CD4-positive, CD25-positive, alpha-beta regulatory T cell (primary cell): ENCODE measurements around the gene C16orf87. TPM values are rescaled to one million over a fixed set of nuclear protein-coding genes. Genes with fewer than 3 reads are reported as not detected.

Experiments used
- ATAC-seq, 2 donors: fragments of 150-1000 bp; cut with Tn5 transposase; one replicate each; pipeline ENCODE4 v1.10.0; 2021; ENCODE audit warnings: low read depth in 2 of 2, moderate number of reproducible peaks in 2 of 2, moderate library complexity in 1 of 2
- DNase-seq, 3 donors: peaks; one replicate each; pipeline versions ENCODE4 v3.0.0 to v3.0.0-alpha.2; 2012 to 2022; ENCODE audit warnings: mixed read lengths in 1 of 3
- H3K27ac ChIP-seq: one replicate; pipeline ENCODE4 v1.7.0; 2013; ENCODE audit warnings: mild to moderate bottlenecking, low read length; ENCODE audit not compliant: insufficient read depth, poor library complexity, severe bottlenecking
- H3K27me3 ChIP-seq: one replicate; pipeline ENCODE4 v1.7.0; 2013; ENCODE audit warnings: low read length; ENCODE audit not compliant: control insufficient read depth, insufficient read depth
- H3K36me3 ChIP-seq: one replicate; pipeline ENCODE4 v1.7.0; 2013; ENCODE audit warnings: mild to moderate bottlenecking, low read length, moderate library complexity; ENCODE audit not compliant: control insufficient read depth, insufficient read depth
- H3K4me1 ChIP-seq: 2 replicates; pipeline ENCODE4 v1.7.0; 2013; ENCODE audit warnings: mild to moderate bottlenecking, low read length; ENCODE audit not compliant: insufficient read depth, control insufficient read depth, poor library complexity, severe bottlenecking
- H3K4me3 ChIP-seq: one replicate; pipeline ENCODE4 v1.7.0; 2013; ENCODE audit warnings: low read depth, mild to moderate bottlenecking, low read length, moderate library complexity
- H3K9me3 ChIP-seq, 2 experiments: 1 replicate in 1 of 2; 2 replicates in 1 of 2; pipeline ENCODE4 v1.7.0; 2013; ENCODE audit warnings: low read length in 2 of 2, mild to moderate bottlenecking in 1 of 2, moderate library complexity in 1 of 2; ENCODE audit not compliant: control insufficient read depth in 2 of 2
- H3K27ac Mint-ChIP-seq, 3 donors: one replicate each; pipeline ENCODE4 v1.8.0; 2020 to 2022; ENCODE audit warnings: mild to moderate bottlenecking in 3 of 3, mixed read lengths in 3 of 3, moderate library complexity in 2 of 3
- H3K27me3 Mint-ChIP-seq: one replicate; pipeline ENCODE4 v1.8.0; 2022; ENCODE audit warnings: mild to moderate bottlenecking, mixed read lengths
- H3K36me3 Mint-ChIP-seq: one replicate; pipeline ENCODE4 v1.8.0; 2020; ENCODE audit warnings: mixed read lengths
- H3K4me1 Mint-ChIP-seq, 4 donors: one replicate each; pipeline ENCODE4 v1.8.0; 2020 to 2022; ENCODE audit warnings: mixed read lengths in 4 of 4, mild to moderate bottlenecking in 1 of 4
- H3K4me3 Mint-ChIP-seq, 4 donors: one replicate each; pipeline ENCODE4 v1.8.0; 2020 to 2022; ENCODE audit warnings: mild to moderate bottlenecking in 4 of 4, mixed read lengths in 4 of 4, moderate library complexity in 3 of 4
- H3K9me3 Mint-ChIP-seq, 7 donors: one replicate each; pipeline ENCODE4 v1.8.0; 2020 to 2022; ENCODE audit warnings: mixed read lengths in 7 of 7, mild to moderate bottlenecking in 3 of 7, moderate library complexity in 2 of 7
- polyA plus RNA-seq, 4 donors: library from polyadenylated mRNA; unstranded; fragments of 300-500 nt; fragmentation: Illumina TruSeq; gene quantifications; one replicate each; pipeline ENCODE4 v1.2.3, GENCODE V29; 2021
- total RNA-seq: library from RNA; stranded (reverse); gene quantifications from one replicate; pipeline ENCODE4 v1.2.3, GENCODE V29; 2022

Gene C16orf87
- total and polyA plus RNA-seq, 5 donors from 2014 or later = 13.1 to 24.6 (median 16.5) TPM

GRCh38 chr16:46839986-46840443 is 9.0 kb upstream of the C16orf87 start:
- H3K4me3 Mint-ChIP-seq = no peak overlapping the region
- ATAC-seq (no peak), DNase-seq (no peak)
- Histone ChIP-seq H3K4me3 (no peak overlapping the region), H3K4me1 (no peaks in the 10 kb centered on the region), H3K27ac (no peak overlapping the region), H3K36me3 (no peaks in the 10 kb centered on the region), H3K27me3 (no peaks in the 10 kb centered on the region), H3K9me3 (no peaks in the 10 kb centered on the region)
- H3K4me1 Mint-ChIP-seq = peaks cover 0 to 6% (median 1%) of the 10 kb centered on the region in 4 donors
- peaks cover 24% of the 10 kb centered on the region for H3K27me3 Mint-ChIP-seq
- peaks cover 0 to 5% (median 0%) of the 10 kb centered on the region in 7 donors for H3K9me3 Mint-ChIP-seq
- H3K27ac Mint-ChIP-seq = no peak overlapping the region
- H3K36me3 Mint-ChIP-seq = no peaks in the 10 kb centered on the region

GRCh38 chr16:46836534-46837530 is 5.9 kb upstream of the C16orf87 start:
- ATAC-seq = no peak
- no peaks in the 10 kb centered on the region for H3K36me3 ChIP-seq
- H3K27ac Mint-ChIP-seq = no peak overlapping the region

GRCh38 chr16:46833460-46833800 is 2.5 kb upstream of the C16orf87 start:
- H3K9me3 ChIP-seq = no peaks in the 10 kb centered on the region
- no peak overlapping the region for H3K27ac ChIP-seq
- Mint-ChIP-seq H3K27ac (no peak overlapping the region), H3K27me3 (peaks cover 25% of the 10 kb centered on the region), H3K4me1 (peaks cover 11 to 26% (median 18%) of the 10 kb centered on the region in 4 donors), H3K36me3 (no peaks in the 10 kb centered on the region), H3K9me3 (no peaks in the 10 kb centered on the region), H3K4me3 (peak overlapping the region in 1 of 4 donors; percentile 79)
- no peaks in the 10 kb centered on the region for H3K27me3 ChIP-seq
- H3K4me3 ChIP-seq = no peak overlapping the region
- peaks cover 14% of the 10 kb centered on the region for H3K4me1 ChIP-seq
- ATAC-seq (no peak), DNase-seq (no peak)
- H3K36me3 ChIP-seq = no peaks in the 10 kb centered on the region

More at GRCh38 chr16:46836534-46837530, 5.9 kb upstream of the C16orf87 start:
- H3K4me3 Mint-ChIP-seq = no peak overlapping the region
- H3K27me3 ChIP-seq = no peaks in the 10 kb centered on the region
- H3K36me3 Mint-ChIP-seq = no peaks in the 10 kb centered on the region
- no peaks in the 10 kb centered on the region for H3K4me1 ChIP-seq
- no peak for DNase-seq
- H3K9me3 Mint-ChIP-seq = peaks cover 0 to under 1% (median 0%) of the 10 kb centered on the region in 7 donors
- H3K9me3 ChIP-seq = no peaks in the 10 kb centered on the region
- H3K27ac ChIP-seq = no peak overlapping the region
- peaks cover 0 to 6% (median 1%) of the 10 kb centered on the region in 4 donors for H3K4me1 Mint-ChIP-seq
- peaks cover 26% of the 10 kb centered on the region for H3K27me3 Mint-ChIP-seq
- H3K4me3 ChIP-seq = no peak overlapping the region

DNA sequence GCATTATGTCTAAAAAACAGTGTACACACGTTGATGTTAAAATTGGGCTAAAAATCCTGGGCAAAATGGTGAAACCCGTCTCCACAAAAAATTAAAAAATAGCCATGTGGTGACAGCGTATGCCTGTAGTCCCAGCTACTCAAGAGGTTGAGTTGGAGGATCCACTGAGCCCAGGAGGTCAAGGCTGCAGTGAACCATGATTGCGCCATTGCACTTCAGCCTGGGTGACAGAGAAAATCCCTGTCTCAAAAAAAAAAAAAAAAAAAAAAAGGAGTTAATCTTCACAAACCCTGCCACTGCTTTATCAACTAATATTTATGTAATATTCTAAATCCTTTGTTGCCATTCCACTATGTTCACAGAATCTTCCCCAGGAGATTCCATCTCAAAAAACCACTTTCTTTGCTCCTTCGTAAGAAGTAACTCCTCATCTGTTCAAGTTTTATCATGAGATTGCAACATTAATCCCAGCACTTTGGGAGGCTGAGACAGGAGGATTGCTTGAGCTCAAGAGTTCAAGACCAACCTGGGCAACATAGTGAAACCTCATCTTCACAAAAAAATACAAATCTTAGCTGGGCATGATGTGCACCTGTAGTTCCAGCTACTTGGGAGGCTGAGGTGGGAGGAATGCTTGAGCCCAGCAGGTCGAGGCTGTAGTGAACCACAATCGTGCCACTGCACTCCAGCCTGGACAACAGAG is 1.9 kb upstream of the C16orf87 start:
- H3K9me3 Mint-ChIP-seq = no peaks in the 10 kb centered on the region
- no peak overlapping the region for H3K27ac Mint-ChIP-seq
- peaks cover 20% of the 10 kb centered on the region for H3K4me1 ChIP-seq
- ATAC-seq (no peak), DNase-seq (no peak)
- peaks cover 11 to 31% (median 21%) of the 10 kb centered on the region in 4 donors for H3K4me1 Mint-ChIP-seq
- H3K9me3 ChIP-seq = no peaks in the 10 kb centered on the region
- no peak overlapping the region for H3K4me3 ChIP-seq
- no peak overlapping the region for H3K27ac ChIP-seq
- no peaks in the 10 kb centered on the region for H3K36me3 Mint-ChIP-seq
- peak overlapping the region in 2 of 4 donors; percentile 27 to 79 for H3K4me3 Mint-ChIP-seq
- H3K27me3 Mint-ChIP-seq = peaks cover 25% of the 10 kb centered on the region
- H3K36me3 ChIP-seq = no peaks in the 10 kb centered on the region
- no peaks in the 10 kb centered on the region for H3K27me3 ChIP-seq

- H3K9me3 ChIP-seq = no peaks in the 10 kb centered on the region
- H3K27me3 Mint-ChIP-seq = peaks cover 17% of the 10 kb centered on the region
These were observed 521 bp downstream of the C16orf87 start for GRCh38 chr16:46830417-46830901.

GRCh38 chr16:46828943-46829342 is 2.0 kb downstream of the C16orf87 start:
- Mint-ChIP-seq H3K4me3 (peak overlapping the region; percentile 93 to 99 (median 97)), H3K9me3 (no peaks in the 10 kb centered on the region), H3K27me3 (peaks cover 9% of the 10 kb centered on the region), H3K4me1 (peaks cover 23 to 47% (median 38%) of the 10 kb centered on the region in 4 donors), H3K36me3 (peaks cover 5% of the 10 kb centered on the region), H3K27ac (peak overlapping the region in 2 of 3 donors; percentile 81 to 96)
- Histone ChIP-seq H3K27me3 (no peaks in the 10 kb centered on the region), H3K4me1 (peaks cover 37% of the 10 kb centered on the region), H3K9me3 (no peaks in the 10 kb centered on the region), H3K36me3 (no peaks in the 10 kb centered on the region), H3K27ac (peak overlapping the region; percentile 23), H3K4me3 (peak overlapping the region; percentile 99)
- DNase-seq = no peak
- no peak for ATAC-seq

More at GRCh38 chr16:46830417-46830901, 521 bp downstream of the C16orf87 start:
- Mint-ChIP-seq H3K4me3 (peak overlapping the region; percentile 93 to 99 (median 97)), H3K9me3 (no peaks in the 10 kb centered on the region), H3K36me3 (no peaks in the 10 kb centered on the region), H3K27ac (peak overlapping the region; percentile 80 to 96 (median 96)), H3K4me1 (peaks cover 19 to 41% (median 32%) of the 10 kb centered on the region in 4 donors)
- peak overlapping the region; percentile 99 for H3K4me3 ChIP-seq
- H3K27ac ChIP-seq = peak overlapping the region; percentile 78
- H3K27me3 ChIP-seq = no peaks in the 10 kb centered on the region
- peaks cover 37% of the 10 kb centered on the region for H3K4me1 ChIP-seq
- H3K36me3 ChIP-seq = no peaks in the 10 kb centered on the region
- ATAC-seq (no peak), DNase-seq (peak in 2 of 3 donors; percentile 26 to 43)

- H3K27ac ChIP-seq = peak overlapping the region; percentile 23
- Mint-ChIP-seq H3K27ac (no peak overlapping the region), H3K4me3 (peak overlapping the region; percentile 31 to 99 (median 70)), H3K9me3 (no peaks in the 10 kb centered on the region), H3K36me3 (peaks cover 10% of the 10 kb centered on the region), H3K27me3 (peaks cover 9% of the 10 kb centered on the region), H3K4me1 (peaks cover 26 to 51% (median 38%) of the 10 kb centered on the region in 4 donors)
- peaks cover 40% of the 10 kb centered on the region for H3K4me1 ChIP-seq
- H3K36me3 ChIP-seq = no peaks in the 10 kb centered on the region
- DNase-seq = peak in 1 of 3 donors; percentile 24
- no peaks in the 10 kb centered on the region for H3K9me3 ChIP-seq
- no peaks in the 10 kb centered on the region for H3K27me3 ChIP-seq
- no peak for ATAC-seq
- H3K4me3 ChIP-seq = peak overlapping the region; percentile 99
These were observed 2.7 kb downstream of the C16orf87 start for GRCh38 chr16:46828292-46828691.
